Adipocyte (in vitro differentiated cells): ENCODE data around the gene ANKRD13B.

ENCODE experiments used
- DNase-seq: peaks from one replicate; pipeline ENCODE4 v3.0.0-alpha.2; 2015; ENCODE audit warnings: low read depth
- H3K27me3 ChIP-seq: replicated peaks from 2 replicates; pipeline ENCODE4 v1.7.0; 2013; ENCODE audit warnings: mild to moderate bottlenecking, low read length, moderate library complexity; ENCODE audit not compliant: control insufficient read depth, insufficient read depth
- H3K36me3 ChIP-seq: 2 replicates; pipeline ENCODE4 v1.7.0; 2013; ENCODE audit warnings: low read length, mild to moderate bottlenecking, moderate library complexity; ENCODE audit not compliant: control insufficient read depth, insufficient read depth, severe bottlenecking
- H3K4me1 ChIP-seq: 2 replicates; pipeline ENCODE4 v1.7.0; 2013; ENCODE audit warnings: mild to moderate bottlenecking, low read length, moderate library complexity; ENCODE audit not compliant: control insufficient read depth, insufficient read depth
- H3K4me3 ChIP-seq: 2 replicates; pipeline ENCODE4 v1.7.0; 2013; ENCODE audit warnings: mild to moderate bottlenecking, low read length, moderate library complexity
- H3K9ac ChIP-seq: 2 replicates; pipeline ENCODE4 v1.7.0; 2013; ENCODE audit warnings: mild to moderate bottlenecking, low read length, moderate library complexity
- H3K9me3 ChIP-seq: 2 replicates; pipeline ENCODE4 v1.7.0; 2013; ENCODE audit warnings: mild to moderate bottlenecking, low read length, moderate library complexity; ENCODE audit not compliant: control insufficient read depth

Gene ANKRD13B

DNA sequence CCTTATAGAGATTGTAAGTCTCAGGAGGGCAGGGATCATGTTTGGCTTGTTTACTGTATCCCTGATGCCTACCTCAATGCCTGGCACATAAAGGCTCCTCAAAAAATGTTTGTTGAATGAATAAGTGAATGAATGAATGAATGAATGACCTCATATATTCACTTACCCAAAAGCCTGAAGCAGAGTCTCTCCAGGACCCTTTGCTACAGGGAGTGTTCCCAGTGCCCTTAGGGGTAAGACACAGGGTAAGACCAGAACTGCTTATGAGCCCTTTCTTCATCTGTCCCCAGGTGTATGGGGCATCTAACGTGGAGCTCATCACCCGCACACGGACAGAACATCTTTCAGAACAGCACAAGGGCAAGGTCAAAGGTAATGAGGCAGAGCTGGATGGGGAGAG, 17.5 kb downstream of the ANKRD13B start:
- no peak overlapping the region for H3K4me3 ChIP-seq
- H3K4me1 ChIP-seq = peaks cover 13% of the 10 kb centered on the region
- no peaks in the 10 kb centered on the region for H3K9me3 ChIP-seq
- H3K9ac ChIP-seq = no peak overlapping the region
- no peaks in the 10 kb centered on the region for H3K36me3 ChIP-seq
- H3K27me3 ChIP-seq = no peaks in the 10 kb centered on the region
- no peak for DNase-seq

DNA sequence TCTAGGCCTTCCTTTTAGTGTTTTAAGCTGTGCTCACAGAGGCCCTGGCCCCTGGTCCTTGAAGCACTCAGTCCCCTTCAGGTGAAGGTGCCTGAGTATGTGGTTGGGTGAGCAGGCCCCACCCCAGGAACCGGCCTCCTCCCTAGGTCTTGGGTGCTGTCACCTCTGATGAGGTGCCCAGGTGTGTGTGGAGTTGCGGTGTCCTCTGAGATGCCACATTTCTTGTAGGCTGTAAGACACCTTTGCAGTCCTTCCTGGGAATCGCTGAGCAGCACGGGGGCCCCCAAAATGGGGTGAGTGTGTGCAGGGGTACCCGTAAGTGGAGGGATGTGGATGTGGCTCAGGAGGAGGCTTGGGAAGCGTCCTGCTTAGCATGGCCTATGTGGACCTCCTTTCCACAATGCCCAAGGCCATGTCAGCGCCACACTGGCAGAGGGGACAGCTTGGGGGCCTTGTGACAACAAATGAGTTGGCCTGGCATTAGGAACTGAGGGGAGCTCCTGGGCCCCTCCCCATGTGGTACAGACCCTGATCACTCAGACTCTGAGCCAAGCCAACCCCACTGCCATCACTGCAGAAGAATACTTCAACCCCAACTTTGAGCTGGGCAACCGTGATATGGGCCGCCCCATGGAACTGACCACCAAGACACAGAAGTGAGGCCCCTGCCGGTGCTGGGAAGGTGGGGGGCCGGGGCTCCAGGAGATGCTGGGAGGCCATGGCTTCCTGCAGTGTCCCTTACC, 18.6 kb downstream of the ANKRD13B start:
- no peak for DNase-seq
- H3K36me3 ChIP-seq = no peaks in the 10 kb centered on the region
- no peaks in the 10 kb centered on the region for H3K27me3 ChIP-seq
- peaks cover 19% of the 10 kb centered on the region for H3K4me1 ChIP-seq
- no peak overlapping the region for H3K9ac ChIP-seq
- no peaks in the 10 kb centered on the region for H3K9me3 ChIP-seq
- no peak overlapping the region for H3K4me3 ChIP-seq

DNA sequence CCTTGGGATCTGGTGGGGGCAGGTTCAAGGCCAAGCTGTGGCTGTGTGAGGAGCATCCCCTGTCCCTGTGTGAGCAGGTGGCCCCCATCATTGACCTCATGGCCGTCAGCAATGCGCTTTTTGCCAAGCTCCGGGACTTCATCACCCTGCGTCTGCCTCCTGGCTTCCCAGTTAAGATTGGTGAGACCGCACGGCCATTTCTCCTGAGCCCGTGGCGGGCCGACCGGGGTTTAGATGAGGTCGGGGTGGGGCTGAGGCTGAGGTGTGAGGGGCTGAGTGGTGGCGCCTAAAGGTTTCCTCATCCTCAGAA, 19.1 kb downstream of the ANKRD13B start:
- no peaks in the 10 kb centered on the region for H3K9me3 ChIP-seq
- peaks cover 19% of the 10 kb centered on the region for H3K4me1 ChIP-seq
- H3K27me3 ChIP-seq = no peaks in the 10 kb centered on the region
- no peak for DNase-seq
- no peak overlapping the region for H3K4me3 ChIP-seq
- H3K9ac ChIP-seq = no peak overlapping the region
- H3K36me3 ChIP-seq = no peaks in the 10 kb centered on the region

DNA sequence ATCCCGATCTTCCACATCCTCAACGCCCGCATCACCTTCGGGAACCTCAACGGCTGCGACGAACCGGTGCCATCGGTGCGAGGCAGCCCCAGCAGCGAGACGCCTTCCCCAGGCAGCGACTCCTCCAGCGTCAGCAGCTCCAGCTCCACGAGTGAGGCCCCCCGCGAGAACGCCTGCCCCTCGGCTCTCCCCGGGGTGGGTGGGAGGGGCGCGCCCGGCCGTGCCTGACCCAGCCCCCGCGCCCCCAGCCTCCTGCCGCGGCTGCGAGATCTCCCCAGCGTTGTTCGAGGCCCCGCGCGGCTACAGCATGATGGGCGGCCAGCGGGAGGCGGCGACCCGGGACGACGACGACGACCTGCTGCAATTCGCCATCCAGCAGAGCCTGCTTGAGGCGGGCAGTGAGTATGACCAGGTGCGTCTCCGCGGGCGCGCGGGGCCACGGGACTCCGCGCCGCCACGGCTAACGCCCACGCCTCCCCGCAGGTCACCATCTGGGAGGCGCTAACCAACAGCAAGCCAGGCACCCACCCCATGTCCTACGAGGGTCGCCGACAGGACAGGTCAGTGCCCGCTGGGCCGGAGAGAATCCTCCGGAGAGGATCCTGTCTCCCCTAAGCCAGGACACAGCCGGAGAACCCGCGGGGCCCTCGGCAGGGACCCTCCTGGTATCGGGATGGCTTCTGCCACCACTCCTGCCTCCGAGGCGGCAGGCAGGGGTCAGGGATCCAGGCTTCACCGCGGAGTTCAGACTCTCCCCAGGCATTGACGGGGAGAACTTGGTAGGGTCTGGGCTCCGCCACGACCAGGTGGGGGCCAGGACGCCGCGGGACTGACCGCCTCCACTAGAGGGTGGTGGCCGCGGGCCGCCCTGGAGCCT, 19.7 kb downstream of the ANKRD13B start:
- Histone ChIP-seq H3K9me3 (no peaks in the 10 kb centered on the region), H3K27me3 (no peaks in the 10 kb centered on the region), H3K4me1 (peaks cover 23% of the 10 kb centered on the region), H3K36me3 (no peaks in the 10 kb centered on the region), H3K9ac (no peak overlapping the region), H3K4me3 (no peak overlapping the region)
- no peak for DNase-seq

DNA sequence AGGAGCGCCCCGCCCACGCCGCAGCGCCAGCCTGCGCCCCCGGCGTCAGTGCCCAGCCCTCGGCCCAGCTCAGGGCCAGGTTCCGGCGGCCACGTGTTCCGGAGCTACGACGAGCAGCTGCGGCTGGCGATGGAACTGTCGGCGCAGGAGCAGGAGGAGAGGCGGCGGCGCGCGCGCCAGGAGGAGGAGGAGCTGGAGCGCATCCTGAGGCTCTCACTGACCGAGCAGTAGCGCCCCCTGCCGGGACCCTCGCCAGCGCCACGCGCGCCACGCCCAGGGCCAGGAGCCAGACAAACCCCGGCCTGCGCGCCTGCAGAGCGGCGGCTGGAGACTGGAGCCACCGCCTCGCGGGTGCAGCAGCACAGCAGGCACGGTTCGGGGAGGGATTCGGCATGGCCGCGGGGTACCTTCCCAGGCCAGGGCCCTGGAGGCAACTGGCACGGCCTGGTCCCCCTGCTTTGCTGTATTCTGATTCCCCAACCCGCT, 20.5 kb downstream of the ANKRD13B start:
- Histone ChIP-seq H3K9me3 (no peaks in the 10 kb centered on the region), H3K4me1 (peaks cover 23% of the 10 kb centered on the region), H3K9ac (peak overlapping the region; percentile 75), H3K36me3 (no peaks in the 10 kb centered on the region), H3K4me3 (peak overlapping the region; percentile 59), H3K27me3 (no peaks in the 10 kb centered on the region)
- DNase-seq = peak; percentile 90

DNA sequence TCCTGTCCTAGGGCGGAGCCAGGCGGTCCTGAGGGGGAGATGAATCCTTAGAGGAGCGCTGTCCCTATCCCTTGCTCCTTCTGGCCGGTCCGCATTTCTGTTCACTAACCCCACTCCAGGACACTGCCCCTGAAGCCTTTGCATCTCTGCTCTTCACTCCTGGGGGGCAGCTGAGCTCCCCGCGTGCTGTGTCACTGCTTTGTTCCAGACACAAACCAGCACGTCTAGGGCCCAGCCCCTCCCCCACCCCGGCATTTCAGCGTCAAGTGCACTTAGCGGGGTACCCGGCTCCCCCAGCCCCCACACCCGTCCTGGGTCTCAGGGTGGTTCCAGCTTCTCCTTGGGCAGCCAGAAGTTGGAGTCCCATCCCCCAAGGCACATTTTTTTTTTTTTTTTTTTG, 20.9 kb downstream of the ANKRD13B start:
- Histone ChIP-seq H3K4me3 (peak overlapping the region; percentile 59), H3K36me3 (no peaks in the 10 kb centered on the region), H3K9ac (peak overlapping the region; percentile 75), H3K4me1 (peaks cover 23% of the 10 kb centered on the region), H3K27me3 (no peaks in the 10 kb centered on the region), H3K9me3 (no peaks in the 10 kb centered on the region)
- DNase-seq = no peak

DNA sequence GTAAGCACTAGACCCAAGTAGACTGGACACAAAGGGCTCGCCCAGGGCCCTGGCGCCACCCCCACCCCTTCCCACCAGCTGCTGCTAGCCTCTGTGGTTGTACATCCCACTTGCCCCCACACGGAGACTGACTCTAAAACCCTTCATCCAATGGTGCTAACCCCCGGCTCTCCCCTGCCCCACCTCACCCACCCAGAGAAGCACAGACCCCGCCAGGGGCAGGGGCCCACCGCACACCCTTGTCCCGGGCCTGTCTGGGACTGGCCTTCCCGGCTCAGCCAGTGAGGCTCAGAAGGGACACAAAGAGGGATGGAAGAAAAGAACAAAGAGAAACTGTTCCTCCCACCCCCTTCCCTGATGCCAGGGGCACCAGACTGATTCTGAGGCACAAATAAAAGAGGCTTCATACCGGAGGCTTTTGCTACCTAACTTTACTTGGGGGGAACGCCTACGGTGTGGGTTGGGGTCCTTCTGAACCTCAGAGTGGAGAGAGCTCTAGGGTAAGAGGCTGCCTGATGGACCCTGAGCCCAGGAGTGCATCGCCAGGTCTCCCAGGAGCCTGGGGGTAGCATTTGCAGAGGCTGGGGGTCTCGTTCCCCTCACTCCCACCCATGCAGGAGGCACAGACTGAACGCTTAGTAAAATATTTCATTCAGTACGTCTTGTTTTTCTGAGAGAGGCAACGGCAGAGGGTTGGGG, 21.6 kb downstream of the ANKRD13B start:
- H3K4me3 ChIP-seq = peak overlapping the region; percentile 53
- DNase-seq = no peak
- no peaks in the 10 kb centered on the region for H3K27me3 ChIP-seq
- no peaks in the 10 kb centered on the region for H3K36me3 ChIP-seq
- H3K4me1 ChIP-seq = peaks cover 23% of the 10 kb centered on the region
- H3K9ac ChIP-seq = peak overlapping the region; percentile 19
- H3K9me3 ChIP-seq = no peaks in the 10 kb centered on the region

DNA sequence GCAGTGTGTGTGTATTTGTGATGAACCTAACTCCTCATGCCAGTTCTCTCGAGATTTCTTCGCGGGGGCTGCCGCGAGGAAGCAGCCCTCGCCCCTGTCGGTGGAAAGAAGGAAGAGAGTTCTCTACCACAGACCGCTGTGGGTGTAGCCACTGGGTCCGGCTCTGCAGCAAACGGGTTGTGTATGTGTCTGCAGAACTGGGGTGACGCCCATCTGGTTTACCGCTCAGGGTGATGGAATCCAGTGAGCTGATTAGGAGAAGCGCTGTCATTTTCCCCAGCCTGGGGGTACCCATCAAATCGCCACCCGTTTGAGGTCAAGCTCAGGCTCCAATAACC, 22.1 kb downstream of the ANKRD13B start:
- H3K9me3 ChIP-seq = no peaks in the 10 kb centered on the region
- peak overlapping the region; percentile 53 for H3K4me3 ChIP-seq

DNA sequence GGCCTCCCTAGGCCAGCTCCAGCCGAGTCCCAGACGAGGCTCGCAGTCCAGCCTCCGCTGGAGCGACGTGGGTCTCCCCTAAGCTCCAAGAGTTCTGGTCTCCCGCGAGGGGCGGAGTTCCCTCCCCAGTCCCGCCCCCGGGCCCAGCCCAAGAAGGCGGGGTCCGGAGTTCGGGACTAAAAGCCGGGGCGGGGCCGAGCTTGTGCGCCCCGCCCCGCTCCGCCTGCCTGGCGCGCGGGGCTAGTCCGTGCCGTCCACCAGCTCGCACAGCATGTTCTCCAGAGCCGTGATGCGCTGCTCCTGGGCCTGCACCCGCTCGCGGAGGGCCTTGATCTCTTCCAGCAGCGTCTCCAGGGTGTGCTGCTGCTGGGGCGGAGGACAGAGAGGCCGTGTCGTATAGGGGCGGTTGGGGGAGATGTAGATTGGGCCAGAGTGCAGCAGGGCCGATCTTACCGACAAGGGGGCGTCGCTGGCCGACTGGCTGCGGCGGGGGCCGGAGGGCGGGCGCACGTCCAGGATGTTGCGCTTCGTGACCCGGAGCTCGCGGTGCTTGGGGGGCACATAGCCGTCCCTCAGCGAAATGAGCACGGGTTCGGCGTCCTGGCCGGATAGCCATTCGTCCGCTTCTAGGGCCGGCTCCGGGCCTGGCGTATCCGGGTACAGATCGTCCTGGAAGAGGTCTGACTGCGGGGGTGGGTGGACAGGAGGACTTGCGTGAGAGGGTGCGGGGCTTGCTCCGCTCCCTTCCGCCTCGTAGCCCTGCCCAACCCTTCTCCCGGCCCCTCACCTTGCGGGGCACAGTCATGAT, 22.8 kb downstream of the ANKRD13B start:
- peak; percentile 97 for DNase-seq
- Histone ChIP-seq H3K9ac (peak overlapping the region; percentile 19), H3K4me3 (peak overlapping the region; percentile 53), H3K36me3 (no peaks in the 10 kb centered on the region), H3K9me3 (no peaks in the 10 kb centered on the region), H3K27me3 (no peaks in the 10 kb centered on the region), H3K4me1 (peaks cover 23% of the 10 kb centered on the region)

More for the DNA sequence above, 22.1 kb downstream of the ANKRD13B start:
- Histone ChIP-seq H3K9ac (peak overlapping the region; percentile 19), H3K36me3 (no peaks in the 10 kb centered on the region), H3K4me1 (peaks cover 23% of the 10 kb centered on the region), H3K27me3 (no peaks in the 10 kb centered on the region)
- DNase-seq = peak; percentile 37

DNA sequence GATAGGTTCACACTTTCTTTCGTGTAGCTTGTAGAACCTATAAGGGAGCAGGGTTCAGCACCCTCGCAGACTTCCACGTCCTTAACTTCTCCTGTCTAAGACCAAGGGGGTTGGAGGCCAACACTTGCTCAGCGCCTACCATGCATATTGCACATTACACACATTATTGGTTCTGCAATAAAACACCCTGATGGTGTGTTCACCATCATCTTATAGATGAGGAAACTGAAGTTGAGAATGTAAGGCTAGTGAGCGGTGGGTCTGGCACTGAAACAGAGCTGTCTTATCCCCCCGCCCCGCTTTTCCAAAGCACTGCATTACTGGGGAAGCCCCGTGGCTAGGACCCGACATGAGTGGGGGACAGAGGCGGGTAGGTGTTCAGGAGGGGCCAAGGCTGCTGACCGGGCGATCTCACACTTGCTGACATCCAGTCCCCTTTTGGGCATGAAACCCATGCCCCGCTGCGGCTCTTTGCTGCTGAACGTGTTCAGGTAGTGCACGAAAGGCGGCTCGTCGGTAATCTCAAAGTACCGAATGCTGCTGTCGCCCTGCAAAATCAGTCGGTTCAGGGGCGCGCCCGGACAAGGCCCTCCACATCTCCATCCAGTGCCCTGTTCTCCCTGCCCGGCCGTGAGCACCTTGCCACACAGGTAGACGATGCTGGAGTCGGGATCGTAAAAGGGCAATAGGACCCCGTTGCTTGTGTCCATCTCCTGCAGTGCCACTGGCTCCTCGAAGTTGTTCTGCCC, 23.5 kb downstream of the ANKRD13B start:
- Histone ChIP-seq H3K9me3 (no peaks in the 10 kb centered on the region), H3K9ac (peak overlapping the region; percentile 19), H3K4me3 (peak overlapping the region; percentile 47), H3K27me3 (no peaks in the 10 kb centered on the region), H3K4me1 (peaks cover 23% of the 10 kb centered on the region), H3K36me3 (no peaks in the 10 kb centered on the region)
- DNase-seq = no peak
